AG09309 (cell line): ENCODE results near the gene SDK2.
"Not testable (repeated sequence)": the region's sequence is repeated elsewhere in the genome, so short reads cannot be mapped to it uniquely, and the experiment has no call there.

ENCODE experiments used
- DNase-seq: peaks from one replicate; pipeline ENCODE4 v3.0.0-alpha.2; 2010; ENCODE audit warnings: low read depth
- H3K4me3 ChIP-seq: 2 replicates; pipeline ENCODE4 v1.5.1; 2011; ENCODE audit warnings: mild to moderate bottlenecking, low read depth, low read length, moderate library complexity; ENCODE audit not compliant: control insufficient read depth
- CTCF ChIP-seq: IDR thresholded peaks from 2 replicates; pipeline ENCODE4 v1.5.1; 2011; ENCODE audit warnings: mild to moderate bottlenecking, low read depth, low read length, inconsistent platforms; ENCODE audit not compliant: insufficient read depth, control insufficient read depth; ENCODE audit errors: missing control alignments

Gene SDK2

GRCh38 chr17:73464447-73464846, 179.8 kb downstream of the SDK2 start:
- H3K4me3 ChIP-seq = no peak overlapping the region
- no peak for DNase-seq
- no peak for TF ChIP-seq CTCF

GRCh38 chr17:73463821-73464220, 180.4 kb downstream of the SDK2 start:
- no peak for DNase-seq
- no peak for TF ChIP-seq CTCF
- H3K4me3 ChIP-seq = no peak overlapping the region

- no peak overlapping the region for H3K4me3 ChIP-seq
- no peak for TF ChIP-seq CTCF
- no peak for DNase-seq
Measured at GRCh38 chr17:73462823-73463222, 181.4 kb downstream of the SDK2 start.

GRCh38 chr17:73459980-73460379, 184.3 kb downstream of the SDK2 start:
- H3K4me3 ChIP-seq = no peak overlapping the region
- TF ChIP-seq CTCF = no peak
- DNase-seq = no peak

GRCh38 chr17:73455767-73456166, 188.5 kb downstream of the SDK2 start:
- TF ChIP-seq CTCF = no peak
- DNase-seq = no peak
- no peak overlapping the region for H3K4me3 ChIP-seq

- no peak for TF ChIP-seq CTCF
Measured at GRCh38 chr17:73455050-73455687, 189.1 kb downstream of the SDK2 start.

GRCh38 chr17:73453494-73453893, 190.8 kb downstream of the SDK2 start:
- not testable (repeated sequence) for H3K4me3 ChIP-seq, DNase-seq

More at GRCh38 chr17:73455050-73455687, 189.1 kb downstream of the SDK2 start:
- no peak overlapping the region for H3K4me3 ChIP-seq
- no peak for DNase-seq
